NCI-H146 treated with DMSO at 0.1 percent for 48 hours (cell line): Measurements from ENCODE around the gene BARX1.

Source experiments
- DNase-seq: peaks from one replicate; lab custom pipeline; 2025; ENCODE audit not compliant: unreplicated experiment; lab: John Stamatoyannopoulos, UW

The BARX1 gene

GRCh38 chr9:93902780-93903655 lies 52.1 kb downstream of the BARX1 start:
- DNase-seq, result no peak

- DNase-seq, result no peak
Measured at GRCh38 chr9:93902051-93902779, 52.9 kb downstream of the BARX1 start.
